ENCODE results near the gene RALGAPA1.

The RALGAPA1 gene

DNA sequence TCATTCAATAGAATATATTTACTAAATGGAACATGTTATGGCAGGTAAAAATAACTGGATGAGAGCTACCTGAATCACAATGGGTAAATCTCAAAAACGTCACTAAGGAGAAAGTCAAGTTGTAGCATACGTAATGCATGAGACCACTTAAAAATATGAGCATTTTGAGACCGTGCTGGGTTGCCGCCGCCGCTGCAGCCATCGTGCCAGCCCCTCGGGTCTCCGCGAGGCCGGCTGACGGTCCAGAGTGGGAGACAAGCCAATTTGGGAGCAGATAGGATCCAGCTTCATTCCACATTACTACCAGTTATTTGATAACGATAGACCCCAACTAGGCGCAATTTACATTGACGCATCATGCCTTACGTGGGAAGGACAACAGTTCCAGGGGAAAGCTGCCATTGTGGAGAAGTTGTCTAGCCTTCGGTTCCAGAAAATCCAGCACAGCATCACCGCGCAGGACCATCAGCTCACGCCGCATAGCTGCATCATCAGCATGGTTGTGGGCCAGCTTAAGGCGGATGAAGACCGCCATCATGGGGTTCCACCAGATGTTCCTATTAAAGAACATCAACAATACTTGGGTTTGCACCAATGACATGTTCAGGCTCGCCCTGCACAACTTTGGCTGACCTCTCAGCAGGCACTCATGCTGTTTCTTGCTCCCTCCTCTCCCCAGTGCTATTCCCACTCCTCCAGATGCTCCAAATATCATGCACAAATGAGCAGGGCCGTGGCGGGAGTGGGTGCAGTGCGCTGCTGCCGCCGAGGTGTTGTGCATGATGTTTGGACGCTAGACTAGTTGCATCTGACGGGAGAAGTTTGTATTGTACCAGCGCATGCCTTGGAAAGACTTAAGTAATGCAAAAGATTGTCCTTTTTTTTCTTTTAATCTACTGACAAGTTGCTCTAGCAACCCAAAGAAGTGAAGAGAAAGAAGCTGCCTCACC lies 10.8 kb upstream of the RALGAPA1 start:
- no peak overlapping the region for H3K27ac ChIP-seq (ENCODE audit: low read depth, low read length)
- H3K9me3 ChIP-seq (ENCODE audit: control insufficient read depth, insufficient read depth, low read depth, low read length): no peaks in the 10 kb centered on the region
- H3K4me3 ChIP-seq (ENCODE audit: low read depth, low read length): no peak overlapping the region
- H3K27me3 ChIP-seq (ENCODE audit: control insufficient read depth, insufficient read depth, low read length): no peaks in the 10 kb centered on the region
- no peaks in the 10 kb centered on the region for H3K4me1 ChIP-seq (ENCODE audit: control insufficient read depth, insufficient read depth, low read length)
- no peak overlapping the region for H3K9ac ChIP-seq (ENCODE audit: low read length)
- no peaks in the 10 kb centered on the region for H3K36me3 ChIP-seq (ENCODE audit: control insufficient read depth, insufficient read depth, low read length)

DNA sequence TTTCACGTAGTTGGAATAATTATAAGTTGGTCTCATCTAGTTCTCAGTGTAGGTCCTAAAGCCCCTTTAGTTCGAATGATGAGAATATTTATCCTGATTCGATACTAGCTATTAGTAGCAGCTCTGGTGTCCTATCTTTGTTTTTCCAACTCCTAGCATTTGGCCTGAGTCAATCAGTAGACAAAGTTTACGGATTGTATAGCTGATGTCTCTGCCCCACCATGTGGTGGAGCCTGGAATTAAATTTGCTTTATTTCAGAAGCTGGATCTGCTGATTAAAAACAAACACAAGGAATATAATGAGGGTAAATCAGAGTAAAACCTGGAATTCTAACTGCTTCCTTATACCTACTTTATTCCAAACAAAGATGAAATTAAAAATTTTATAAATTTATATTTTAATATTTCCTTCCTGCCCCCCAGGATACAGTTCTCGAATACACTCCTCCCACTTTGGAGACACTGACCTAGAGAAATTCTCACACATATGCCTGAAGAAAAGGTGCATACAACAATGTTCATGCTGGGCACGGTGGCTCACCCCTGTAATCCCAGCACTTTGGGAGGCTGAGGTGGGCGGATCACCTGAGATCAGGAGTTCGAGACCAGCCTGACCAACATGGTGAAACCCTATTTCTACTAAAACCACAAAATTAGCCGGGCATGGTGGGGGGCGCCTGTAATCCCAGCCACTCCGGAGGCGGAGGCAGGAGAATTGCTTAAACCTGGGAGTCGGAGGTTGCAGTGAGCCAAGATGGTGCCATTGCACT lies 9.4 kb upstream of the RALGAPA1 start:
- H3K9me3 ChIP-seq (ENCODE audit: control insufficient read depth, insufficient read depth, low read depth, low read length): no peaks in the 10 kb centered on the region
- H3K36me3 ChIP-seq (ENCODE audit: control insufficient read depth, insufficient read depth, low read length): no peaks in the 10 kb centered on the region
- no peak overlapping the region for H3K4me3 ChIP-seq (ENCODE audit: low read depth, low read length)
- H3K9ac ChIP-seq (ENCODE audit: low read length): no peak overlapping the region
- H3K27ac ChIP-seq (ENCODE audit: low read depth, low read length): no peak overlapping the region
- H3K27me3 ChIP-seq (ENCODE audit: control insufficient read depth, insufficient read depth, low read length): no peaks in the 10 kb centered on the region
- no peaks in the 10 kb centered on the region for H3K4me1 ChIP-seq (ENCODE audit: control insufficient read depth, insufficient read depth, low read length)

DNA sequence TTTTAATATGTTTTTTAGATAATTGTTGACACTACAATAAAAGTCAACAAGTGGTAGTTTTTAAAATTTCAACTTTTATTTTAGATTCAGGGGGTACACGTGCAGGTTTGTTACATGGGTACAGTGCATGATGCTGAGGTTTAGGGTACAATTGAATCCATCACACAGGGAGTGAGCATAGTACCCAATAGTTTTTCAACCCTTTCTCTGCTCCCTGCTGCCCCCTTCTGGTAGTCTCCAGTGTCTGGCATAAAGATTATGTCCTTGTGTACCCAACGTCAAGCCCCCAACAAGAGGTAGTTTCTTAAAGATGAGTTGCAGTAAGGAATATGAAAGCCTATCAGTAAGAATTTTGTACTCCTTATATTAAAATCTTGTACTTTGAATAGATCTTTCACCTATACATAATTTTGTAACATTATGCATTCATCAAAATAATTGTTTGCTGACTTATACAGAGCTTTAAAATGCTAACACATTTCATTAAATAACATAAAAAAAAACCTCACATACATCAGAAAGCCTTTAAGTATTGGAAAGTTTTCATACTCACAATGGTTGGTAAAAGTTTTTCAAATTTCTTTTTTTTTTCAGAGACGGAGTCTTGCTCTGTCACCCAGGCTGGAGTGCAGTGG lies 5.4 kb upstream of the RALGAPA1 start:
- H3K4me3 ChIP-seq (ENCODE audit: low read depth, low read length): no peak overlapping the region
- no peak overlapping the region for H3K9ac ChIP-seq (ENCODE audit: low read length)
- no peaks in the 10 kb centered on the region for H3K36me3 ChIP-seq (ENCODE audit: control insufficient read depth, insufficient read depth, low read length)

DNA sequence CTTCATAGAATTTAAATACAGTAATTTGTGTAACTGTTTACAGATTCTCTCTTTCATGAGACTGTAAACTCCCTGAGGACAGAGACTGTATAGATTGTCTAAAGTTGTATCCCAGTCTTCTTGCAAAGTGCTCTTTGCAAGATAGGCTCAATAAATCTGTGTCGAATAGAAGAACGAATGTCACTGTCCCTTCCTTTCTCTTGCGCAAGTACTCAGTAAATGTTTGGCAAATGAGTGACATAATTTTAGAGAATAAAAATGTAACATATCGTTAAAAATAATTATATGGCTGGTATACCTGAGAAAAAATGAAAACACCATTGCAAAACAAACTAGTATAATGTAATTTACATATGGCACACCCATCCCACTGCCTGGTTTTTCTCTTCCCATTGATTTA lies 1.9 kb upstream of the RALGAPA1 start:
- no peak overlapping the region for H3K27ac ChIP-seq (ENCODE audit: low read depth, low read length)
- H3K9ac ChIP-seq (ENCODE audit: low read length): no peak overlapping the region
- H3K9me3 ChIP-seq (ENCODE audit: control insufficient read depth, insufficient read depth, low read depth, low read length): no peaks in the 10 kb centered on the region
- H3K36me3 ChIP-seq (ENCODE audit: control insufficient read depth, insufficient read depth, low read length): no peaks in the 10 kb centered on the region
- H3K27me3 ChIP-seq (ENCODE audit: control insufficient read depth, insufficient read depth, low read length): no peaks in the 10 kb centered on the region
- H3K4me3 ChIP-seq (ENCODE audit: low read depth, low read length): no peak overlapping the region
- peaks cover 9% of the 10 kb centered on the region for H3K4me1 ChIP-seq (ENCODE audit: control insufficient read depth, insufficient read depth, low read length)

More for the DNA sequence above, 5.4 kb upstream of the RALGAPA1 start:
- no peaks in the 10 kb centered on the region for H3K27me3 ChIP-seq (ENCODE audit: control insufficient read depth, insufficient read depth, low read length)
- H3K27ac ChIP-seq (ENCODE audit: low read depth, low read length): no peak overlapping the region
- H3K9me3 ChIP-seq (ENCODE audit: control insufficient read depth, insufficient read depth, low read depth, low read length): no peaks in the 10 kb centered on the region
- H3K4me1 ChIP-seq (ENCODE audit: control insufficient read depth, insufficient read depth, low read length): no peaks in the 10 kb centered on the region

DNA sequence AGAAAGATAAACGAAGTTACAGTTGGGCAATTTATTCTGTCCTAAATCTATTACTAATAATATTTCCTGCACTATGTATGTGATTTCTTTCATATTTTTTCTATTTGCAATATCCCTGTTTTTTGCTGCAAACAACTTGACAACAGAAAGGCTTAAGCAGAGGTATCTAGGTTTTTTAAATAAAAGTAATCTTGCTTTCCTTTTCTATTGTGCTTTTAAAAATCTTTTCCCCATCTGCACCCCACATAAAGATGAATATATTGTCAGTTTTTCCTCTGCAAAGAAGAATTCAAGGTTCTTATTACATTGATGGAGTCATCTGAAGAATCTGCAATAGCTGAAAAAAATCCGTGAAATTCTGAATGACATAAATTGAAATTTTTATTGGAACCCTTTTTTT lies 502 bp upstream of the RALGAPA1 start:
- no peak overlapping the region for H3K27ac ChIP-seq (ENCODE audit: low read depth, low read length)
- H3K9ac ChIP-seq (ENCODE audit: low read length): no peak overlapping the region
- no peaks in the 10 kb centered on the region for H3K27me3 ChIP-seq (ENCODE audit: control insufficient read depth, insufficient read depth, low read length)
- H3K4me1 ChIP-seq (ENCODE audit: control insufficient read depth, insufficient read depth, low read length): peaks cover 9% of the 10 kb centered on the region
- no peaks in the 10 kb centered on the region for H3K36me3 ChIP-seq (ENCODE audit: control insufficient read depth, insufficient read depth, low read length)
- H3K4me3 ChIP-seq (ENCODE audit: low read depth, low read length): 0 out of 2 replicates have a peak overlapping the region, but pooled peaks have one; percentile 78
- H3K9me3 ChIP-seq (ENCODE audit: control insufficient read depth, insufficient read depth, low read depth, low read length): no peaks in the 10 kb centered on the region

DNA sequence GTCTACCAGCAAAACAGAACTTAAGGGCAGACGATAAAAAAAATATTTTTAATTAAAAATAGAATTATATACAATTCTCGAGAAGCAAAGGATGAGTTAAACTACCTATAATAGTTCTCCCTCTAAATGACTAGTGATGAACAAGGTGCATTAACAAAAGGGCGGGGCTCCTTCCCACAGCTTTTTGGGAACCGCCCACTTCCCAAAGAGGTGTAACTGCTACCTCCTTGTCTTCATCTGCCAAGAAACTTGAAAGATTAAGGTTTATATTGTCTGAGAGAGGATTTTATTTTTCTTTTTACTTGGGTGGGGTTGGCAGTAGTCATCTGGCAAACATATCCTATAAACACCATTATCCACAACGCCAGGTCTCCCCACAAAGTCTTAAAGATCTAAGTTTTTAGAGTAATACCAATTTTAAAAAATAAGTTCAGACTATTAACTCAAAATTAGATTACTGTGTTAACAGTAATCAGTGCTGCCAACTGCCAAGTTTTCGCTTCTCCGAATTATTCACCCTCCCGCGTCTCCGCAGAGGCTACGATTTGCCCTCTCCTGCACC lies 938 bp downstream of the RALGAPA1 start:
- Histone ChIP-seq H3K4me3 (ENCODE audit: low read depth, low read length) (peak overlapping the region; percentile 78), H3K36me3 (ENCODE audit: control insufficient read depth, insufficient read depth, low read length) (no peaks in the 10 kb centered on the region), H3K27ac (ENCODE audit: low read depth, low read length) (0 out of 2 replicates have a peak overlapping the region, but pooled peaks have one; percentile 7), H3K9me3 (ENCODE audit: control insufficient read depth, insufficient read depth, low read depth, low read length) (no peaks in the 10 kb centered on the region), H3K4me1 (ENCODE audit: control insufficient read depth, insufficient read depth, low read length) (peaks cover 9% of the 10 kb centered on the region), H3K27me3 (ENCODE audit: control insufficient read depth, insufficient read depth, low read length) (no peaks in the 10 kb centered on the region), H3K9ac (ENCODE audit: low read length) (peak overlapping the region; percentile 72)

DNA sequence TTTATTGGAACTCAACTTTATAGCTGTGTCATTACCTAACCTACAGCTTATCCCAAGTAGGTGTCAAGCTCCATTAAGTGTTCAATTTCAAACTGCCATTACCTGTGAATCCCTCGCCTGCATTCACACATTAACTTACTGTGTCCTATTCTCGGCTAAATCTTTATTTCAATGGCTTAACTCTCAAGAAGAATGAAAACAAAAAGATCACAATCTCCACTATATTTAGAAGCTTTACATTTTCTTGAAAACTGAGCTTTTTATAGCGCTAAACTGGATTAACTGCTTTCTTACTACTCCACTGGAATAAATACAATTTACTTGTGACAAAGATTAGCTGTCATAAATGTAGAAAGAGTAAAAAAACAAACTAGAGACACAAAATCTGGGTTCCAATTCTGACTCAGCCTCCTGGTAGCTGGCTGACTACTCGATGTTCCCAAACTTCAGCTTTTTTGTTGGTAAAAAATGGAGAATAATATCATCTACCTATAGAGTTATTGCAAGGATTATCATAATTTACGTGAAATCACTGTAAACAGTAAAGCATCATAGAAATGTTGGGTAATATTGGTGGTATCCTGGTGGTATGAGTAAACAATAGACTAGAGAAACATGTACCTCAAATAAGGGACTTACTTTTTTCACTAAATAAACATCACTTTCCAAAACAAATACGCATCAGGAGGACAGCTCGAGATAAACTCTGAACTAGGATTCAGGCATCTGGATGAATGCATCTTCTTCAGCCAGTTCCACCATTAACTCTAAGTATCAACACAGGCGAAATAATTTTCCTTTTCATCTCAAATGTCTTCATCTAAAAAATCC lies 1.7 kb downstream of the RALGAPA1 start:
- Histone ChIP-seq H3K27ac (ENCODE audit: low read depth, low read length) (no peak overlapping the region), H3K36me3 (ENCODE audit: control insufficient read depth, insufficient read depth, low read length) (no peaks in the 10 kb centered on the region), H3K9ac (ENCODE audit: low read length) (no peak overlapping the region), H3K9me3 (ENCODE audit: control insufficient read depth, insufficient read depth, low read depth, low read length) (no peaks in the 10 kb centered on the region), H3K27me3 (ENCODE audit: control insufficient read depth, insufficient read depth, low read length) (no peaks in the 10 kb centered on the region), H3K4me1 (ENCODE audit: control insufficient read depth, insufficient read depth, low read length) (peaks cover 9% of the 10 kb centered on the region), H3K4me3 (ENCODE audit: low read depth, low read length) (peak overlapping the region; percentile 78)

DNA sequence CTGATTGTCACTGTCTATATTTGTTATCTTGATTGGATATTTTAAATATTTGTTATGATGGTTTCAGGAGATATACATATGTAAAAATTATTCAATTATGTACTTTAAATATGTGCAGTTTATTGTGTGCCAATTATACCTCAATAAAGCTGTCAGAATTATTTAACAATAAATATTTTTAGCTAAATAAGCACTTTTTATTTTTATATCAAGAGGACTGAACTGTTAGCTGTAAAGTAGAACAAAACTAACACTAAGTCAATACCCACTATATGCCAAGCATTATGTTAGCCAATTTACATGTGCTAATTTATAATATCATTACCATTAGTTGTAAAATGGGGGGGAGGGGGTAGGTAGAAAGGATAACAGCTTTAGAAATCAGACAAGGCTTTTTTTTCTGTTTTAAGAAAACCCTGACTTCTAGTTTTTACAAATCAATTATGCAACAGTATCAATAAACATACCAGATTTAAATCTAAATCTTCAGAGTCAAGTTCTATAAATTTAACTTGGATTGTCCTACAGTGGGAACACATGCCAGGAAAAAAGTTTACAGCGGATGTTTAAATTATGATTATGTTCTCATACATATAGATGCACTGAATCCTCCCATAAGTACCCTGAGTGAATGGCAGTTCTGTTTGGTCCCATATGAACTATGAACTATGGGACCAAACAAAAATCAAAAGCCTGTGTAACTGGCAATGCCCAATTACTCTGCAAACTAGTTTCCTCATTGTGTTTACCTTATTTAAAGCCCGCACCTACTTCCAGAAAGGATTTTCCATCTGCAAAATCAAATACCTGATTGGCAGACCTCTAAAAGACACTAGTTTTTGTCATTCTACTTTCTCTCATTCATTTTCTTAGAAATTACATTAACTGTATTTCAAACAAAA lies 2.8 kb downstream of the RALGAPA1 start:
- H3K27me3 ChIP-seq (ENCODE audit: control insufficient read depth, insufficient read depth, low read length): no peaks in the 10 kb centered on the region
- H3K4me3 ChIP-seq (ENCODE audit: low read depth, low read length): no peak overlapping the region
- no peak overlapping the region for H3K9ac ChIP-seq (ENCODE audit: low read length)
- H3K36me3 ChIP-seq (ENCODE audit: control insufficient read depth, insufficient read depth, low read length): no peaks in the 10 kb centered on the region
- no peaks in the 10 kb centered on the region for H3K9me3 ChIP-seq (ENCODE audit: control insufficient read depth, insufficient read depth, low read depth, low read length)
- no peak overlapping the region for H3K27ac ChIP-seq (ENCODE audit: low read depth, low read length)
- peaks cover 9% of the 10 kb centered on the region for H3K4me1 ChIP-seq (ENCODE audit: control insufficient read depth, insufficient read depth, low read length)

DNA sequence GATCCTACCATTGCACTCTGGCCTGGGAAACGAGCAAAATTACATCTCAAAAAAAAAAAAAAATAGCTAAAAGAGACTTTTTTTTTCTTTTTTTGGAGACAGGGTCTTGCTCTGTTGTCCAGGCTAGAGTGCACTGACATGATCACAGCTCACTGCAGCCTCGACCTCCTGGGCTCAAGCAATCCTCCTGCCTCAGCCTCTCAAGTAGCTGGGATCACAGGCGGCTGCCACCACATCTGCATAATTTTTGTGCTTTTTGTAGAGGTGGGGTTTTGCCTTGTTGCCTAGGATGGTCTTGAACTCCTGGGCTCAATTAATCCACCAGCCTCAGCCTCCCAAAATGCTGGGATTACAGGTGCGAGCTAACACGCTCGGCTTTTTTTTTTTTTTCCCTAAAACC lies 11.3 kb downstream of the RALGAPA1 start:
- Histone ChIP-seq H3K4me1 (ENCODE audit: control insufficient read depth, insufficient read depth, low read length) (no peaks in the 10 kb centered on the region), H3K27me3 (ENCODE audit: control insufficient read depth, insufficient read depth, low read length) (no peaks in the 10 kb centered on the region), H3K36me3 (ENCODE audit: control insufficient read depth, insufficient read depth, low read length) (no peaks in the 10 kb centered on the region), H3K4me3 (ENCODE audit: low read depth, low read length) (no peak overlapping the region), H3K27ac (ENCODE audit: low read depth, low read length) (no peak overlapping the region), H3K9ac (ENCODE audit: low read length) (no peak overlapping the region), H3K9me3 (ENCODE audit: control insufficient read depth, insufficient read depth, low read depth, low read length) (no peaks in the 10 kb centered on the region)

Data from HUES6 (cell line).